ENCODE measurements around the gene WDR35. TPM values are rescaled to one million over a fixed set of nuclear protein-coding genes. Genes with fewer than 3 reads are reported as not detected.

The WDR35 gene
- total RNA-seq = 1 to 10 TPM; 4.7 to 6.4 TPM

- peak within 1 kb of the TSS; percentile 94 to 98 for H3K4me3 Mint-ChIP-seq
- peaks cover 26% of the 10 kb centered on the region for H3K27me3 Mint-ChIP-seq (ENCODE audit: low read depth)
- no peaks in the 10 kb centered on the region for H3K9me3 Mint-ChIP-seq
- H3K36me3 Mint-ChIP-seq (ENCODE audit: insufficient read depth in 2 of 2) = peaks cover 0 to 4% of the 10 kb centered on the region in 2 donors
- peaks cover 21% of the 10 kb centered on the region for H3K4me1 Mint-ChIP-seq (ENCODE audit: low read depth)
- peak; percentile 94 to 96 for DNase-seq
- peak; percentile 98 to 99 for ATAC-seq (replicated peaks in 1 of 2)
- peak within 1 kb of the TSS; percentile 92 for H3K27ac Mint-ChIP-seq
Measured at GRCh38 chr2:19989667-19990415, at the start of gene WDR35. Gene WDR35 (minus strand): TSS chr2:19990105. CDS start chr2:19990015, 90 bp downstream.

GRCh38 chr2:20037660-20038059, 47.8 kb upstream of the WDR35 start:
- DNase-seq = no peak
- Mint-ChIP-seq H3K4me3 (no peak overlapping the region), H3K27ac (no peak overlapping the region), H3K36me3 (ENCODE audit: insufficient read depth in 2 of 2) (peaks cover 4 to 22% of the 10 kb centered on the region in 2 donors), H3K27me3 (ENCODE audit: low read depth) (no peaks in the 10 kb centered on the region), H3K9me3 (no peaks in the 10 kb centered on the region), H3K4me1 (ENCODE audit: low read depth) (peaks cover 8% of the 10 kb centered on the region)
- no peak for ATAC-seq (replicated peaks in 1 of 2)

DNA sequence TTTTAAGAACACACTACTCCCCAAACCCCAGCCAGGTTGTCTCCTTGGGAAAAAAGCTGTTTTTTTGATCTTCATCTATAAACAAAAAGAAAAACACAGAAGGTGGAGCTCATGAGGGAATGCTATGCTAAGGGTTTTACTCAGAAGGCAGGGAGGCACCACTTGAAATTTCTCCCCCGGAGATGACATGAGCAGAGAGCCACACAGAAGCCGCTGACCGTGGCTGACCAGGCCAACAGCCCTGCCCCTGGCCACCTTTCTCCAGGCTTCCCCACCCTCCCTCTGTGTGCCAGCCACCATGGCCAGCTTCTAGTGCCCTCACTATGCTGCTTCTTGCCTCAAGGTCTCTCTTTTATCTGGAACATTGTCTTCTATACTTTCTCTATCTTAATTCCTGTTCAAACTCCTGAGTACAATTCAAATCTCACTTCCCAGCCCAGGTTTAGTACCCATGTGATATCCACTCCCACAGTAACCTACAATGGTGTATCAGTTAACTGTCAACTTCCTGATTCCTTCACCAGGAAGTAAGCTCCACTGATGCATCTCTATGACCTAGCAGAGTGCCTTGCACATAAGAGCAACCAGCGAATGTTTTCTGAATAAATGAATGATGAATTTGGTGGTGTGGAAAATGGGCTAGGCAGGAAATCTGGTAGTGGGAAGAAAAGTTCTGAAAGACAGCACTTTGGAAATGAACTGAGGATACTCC, 46.2 kb upstream of the WDR35 start:
- Mint-ChIP-seq H3K4me3 (no peak overlapping the region), H3K27me3 (ENCODE audit: low read depth) (no peaks in the 10 kb centered on the region), H3K27ac (peak overlapping the region; percentile 3), H3K36me3 (ENCODE audit: insufficient read depth in 2 of 2) (peaks cover 7 to 31% of the 10 kb centered on the region in 2 donors), H3K9me3 (no peaks in the 10 kb centered on the region), H3K4me1 (ENCODE audit: low read depth) (no peaks in the 10 kb centered on the region)
- DNase-seq (no peak), ATAC-seq (replicated peaks in 1 of 2) (no peak)

DNA sequence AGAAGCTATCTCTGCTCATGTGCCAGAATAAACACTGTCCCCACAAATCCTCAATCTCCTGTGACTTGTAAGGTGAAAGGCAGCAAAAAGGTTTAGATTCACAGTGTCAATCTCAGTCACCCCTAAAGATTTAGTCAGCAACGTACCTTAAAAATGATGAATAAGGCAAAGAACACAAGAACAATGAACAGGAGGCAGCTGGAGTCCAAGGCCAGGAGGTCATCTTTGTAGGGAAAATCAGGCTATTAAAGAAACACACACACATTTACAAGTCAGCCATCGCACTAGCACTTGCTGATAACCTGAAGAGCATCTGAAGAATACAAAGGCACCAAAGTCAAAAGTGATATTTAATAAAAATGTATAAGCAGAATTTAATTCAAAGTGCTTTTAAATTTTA, 44.9 kb upstream of the WDR35 start:
- Mint-ChIP-seq H3K36me3 (ENCODE audit: insufficient read depth in 2 of 2) (peaks cover 16 to 37% of the 10 kb centered on the region in 2 donors), H3K27ac (no peak overlapping the region), H3K4me1 (ENCODE audit: low read depth) (no peaks in the 10 kb centered on the region), H3K9me3 (peaks cover 0 to 6% of the 10 kb centered on the region in 2 donors), H3K4me3 (no peak overlapping the region), H3K27me3 (ENCODE audit: low read depth) (no peaks in the 10 kb centered on the region)
- no peak for DNase-seq
- ATAC-seq (replicated peaks in 1 of 2) = no peak

GRCh38 chr2:20034218-20034617, 44.3 kb upstream of the WDR35 start:
- no peak overlapping the region for H3K4me3 Mint-ChIP-seq
- H3K4me1 Mint-ChIP-seq (ENCODE audit: low read depth) = no peaks in the 10 kb centered on the region
- no peak for DNase-seq
- peaks cover 18 to 43% of the 10 kb centered on the region in 2 donors for H3K36me3 Mint-ChIP-seq (ENCODE audit: insufficient read depth in 2 of 2)
- no peak overlapping the region for H3K27ac Mint-ChIP-seq
- H3K9me3 Mint-ChIP-seq = peaks cover 0 to 6% of the 10 kb centered on the region in 2 donors
- no peaks in the 10 kb centered on the region for H3K27me3 Mint-ChIP-seq (ENCODE audit: low read depth)
- no peak for ATAC-seq (replicated peaks in 1 of 2)

GRCh38 chr2:20033322-20033721, 43.4 kb upstream of the WDR35 start:
- ATAC-seq (replicated peaks in 1 of 2) (no peak), DNase-seq (no peak)
- Mint-ChIP-seq H3K4me3 (no peak overlapping the region), H3K4me1 (ENCODE audit: low read depth) (no peaks in the 10 kb centered on the region), H3K9me3 (peaks cover 0 to 6% of the 10 kb centered on the region in 2 donors), H3K36me3 (ENCODE audit: insufficient read depth in 2 of 2) (peaks cover 23 to 50% of the 10 kb centered on the region in 2 donors), H3K27me3 (ENCODE audit: low read depth) (no peaks in the 10 kb centered on the region), H3K27ac (no peak overlapping the region)

- H3K36me3 Mint-ChIP-seq (ENCODE audit: insufficient read depth in 2 of 2) = peaks cover 19 to 41% of the 10 kb centered on the region in 2 donors
- H3K9me3 Mint-ChIP-seq = peaks cover 0 to 6% of the 10 kb centered on the region in 2 donors
- no peak overlapping the region for H3K4me3 Mint-ChIP-seq
- ATAC-seq (replicated peaks in 1 of 2) = no peak
- no peak for DNase-seq
- H3K27ac Mint-ChIP-seq = no peak overlapping the region
- H3K4me1 Mint-ChIP-seq (ENCODE audit: low read depth) = no peaks in the 10 kb centered on the region
- no peaks in the 10 kb centered on the region for H3K27me3 Mint-ChIP-seq (ENCODE audit: low read depth)
Measured at GRCh38 chr2:20030224-20030623, 40.3 kb upstream of the WDR35 start.

- no peaks in the 10 kb centered on the region for H3K27me3 Mint-ChIP-seq (ENCODE audit: low read depth)
- H3K4me3 Mint-ChIP-seq = no peak overlapping the region
- peaks cover under 1 to 6% of the 10 kb centered on the region in 2 donors for H3K9me3 Mint-ChIP-seq
- H3K4me1 Mint-ChIP-seq (ENCODE audit: low read depth) = no peaks in the 10 kb centered on the region
- H3K36me3 Mint-ChIP-seq (ENCODE audit: insufficient read depth in 2 of 2) = peaks cover 19 to 36% of the 10 kb centered on the region in 2 donors
- H3K27ac Mint-ChIP-seq = no peak overlapping the region
- ATAC-seq (replicated peaks in 1 of 2) (no peak), DNase-seq (no peak)
Measured at GRCh38 chr2:20027705-20028434, 38.0 kb upstream of the WDR35 start.

- peaks cover 1 to 6% of the 10 kb centered on the region in 2 donors for H3K9me3 Mint-ChIP-seq
- no peak overlapping the region for H3K27ac Mint-ChIP-seq
- H3K36me3 Mint-ChIP-seq (ENCODE audit: insufficient read depth in 2 of 2) = peaks cover 19 to 33% of the 10 kb centered on the region in 2 donors
- DNase-seq (no peak), ATAC-seq (replicated peaks in 1 of 2) (no peak)
- no peaks in the 10 kb centered on the region for H3K4me1 Mint-ChIP-seq (ENCODE audit: low read depth)
- H3K27me3 Mint-ChIP-seq (ENCODE audit: low read depth) = no peaks in the 10 kb centered on the region
- H3K4me3 Mint-ChIP-seq = no peak overlapping the region
Measured at GRCh38 chr2:20027260-20027677, 37.4 kb upstream of the WDR35 start.

DNA sequence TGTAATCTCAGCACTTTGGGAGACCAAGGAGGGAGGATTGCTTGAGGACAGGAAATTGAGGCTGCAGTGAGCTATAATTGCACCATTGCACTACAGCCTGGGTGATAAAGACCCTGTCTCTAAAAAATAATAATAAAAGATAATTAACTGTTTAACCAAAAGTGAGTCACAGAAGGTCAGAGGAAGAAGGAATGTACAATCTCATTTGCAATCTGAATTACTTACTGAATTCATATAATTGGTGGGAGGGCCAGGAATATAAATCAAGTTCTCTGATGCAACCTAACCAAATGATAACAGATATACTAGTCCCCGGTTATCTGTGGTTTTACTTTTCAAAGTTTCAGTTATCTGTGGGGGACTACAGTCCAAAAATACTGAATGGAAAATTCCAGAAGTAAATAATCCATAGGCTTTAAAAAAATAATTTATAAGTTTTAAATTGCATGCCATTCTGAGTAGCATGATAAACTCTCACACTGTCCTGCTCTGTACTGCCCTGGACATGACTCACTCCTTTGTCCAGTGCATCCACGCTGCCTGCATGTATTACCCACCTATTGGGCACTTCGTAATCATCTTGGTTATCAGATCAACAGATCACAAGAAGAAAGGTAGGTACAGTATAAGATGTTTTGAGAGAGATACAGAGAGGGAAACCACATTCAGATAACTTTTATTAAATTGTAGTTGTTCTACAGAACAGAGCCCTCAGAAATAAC, 35.3 kb upstream of the WDR35 start:
- DNase-seq = no peak
- H3K4me3 Mint-ChIP-seq = no peak overlapping the region
- no peak overlapping the region for H3K27ac Mint-ChIP-seq
- no peaks in the 10 kb centered on the region for H3K27me3 Mint-ChIP-seq (ENCODE audit: low read depth)
- no peaks in the 10 kb centered on the region for H3K4me1 Mint-ChIP-seq (ENCODE audit: low read depth)
- peaks cover 16 to 37% of the 10 kb centered on the region in 2 donors for H3K36me3 Mint-ChIP-seq (ENCODE audit: insufficient read depth in 2 of 2)
- H3K9me3 Mint-ChIP-seq = peaks cover 11 to 14% of the 10 kb centered on the region in 2 donors
- no peak for ATAC-seq (replicated peaks in 1 of 2)

DNA sequence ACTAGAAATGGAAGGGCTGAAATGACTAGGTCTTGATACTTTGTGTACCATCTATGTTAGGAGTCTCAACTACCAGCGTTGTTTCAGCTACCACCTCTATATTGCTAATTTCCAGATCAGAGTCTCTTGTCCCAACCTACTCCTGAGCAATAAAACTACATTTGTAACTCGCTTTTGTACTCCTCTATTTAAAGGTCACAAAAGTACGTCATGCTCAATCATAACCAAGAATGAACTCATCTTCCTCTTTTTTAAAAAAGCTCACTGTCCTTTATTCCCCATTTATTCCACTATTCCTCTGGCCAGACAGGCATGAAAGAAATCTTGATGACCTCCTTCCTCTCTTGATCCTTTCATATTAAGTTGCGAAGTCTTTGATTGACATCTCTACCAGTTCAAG, 33.8 kb upstream of the WDR35 start:
- H3K27me3 Mint-ChIP-seq (ENCODE audit: low read depth) = no peaks in the 10 kb centered on the region
- DNase-seq (no peak), ATAC-seq (replicated peaks in 1 of 2) (peak in 1 of 2 donors; percentile 30)
- no peak overlapping the region for H3K27ac Mint-ChIP-seq
- H3K4me1 Mint-ChIP-seq (ENCODE audit: low read depth) = no peaks in the 10 kb centered on the region
- H3K9me3 Mint-ChIP-seq = peaks cover 11 to 14% of the 10 kb centered on the region in 2 donors
- peaks cover 7 to 27% of the 10 kb centered on the region in 2 donors for H3K36me3 Mint-ChIP-seq (ENCODE audit: insufficient read depth in 2 of 2)
- no peak overlapping the region for H3K4me3 Mint-ChIP-seq

DNA sequence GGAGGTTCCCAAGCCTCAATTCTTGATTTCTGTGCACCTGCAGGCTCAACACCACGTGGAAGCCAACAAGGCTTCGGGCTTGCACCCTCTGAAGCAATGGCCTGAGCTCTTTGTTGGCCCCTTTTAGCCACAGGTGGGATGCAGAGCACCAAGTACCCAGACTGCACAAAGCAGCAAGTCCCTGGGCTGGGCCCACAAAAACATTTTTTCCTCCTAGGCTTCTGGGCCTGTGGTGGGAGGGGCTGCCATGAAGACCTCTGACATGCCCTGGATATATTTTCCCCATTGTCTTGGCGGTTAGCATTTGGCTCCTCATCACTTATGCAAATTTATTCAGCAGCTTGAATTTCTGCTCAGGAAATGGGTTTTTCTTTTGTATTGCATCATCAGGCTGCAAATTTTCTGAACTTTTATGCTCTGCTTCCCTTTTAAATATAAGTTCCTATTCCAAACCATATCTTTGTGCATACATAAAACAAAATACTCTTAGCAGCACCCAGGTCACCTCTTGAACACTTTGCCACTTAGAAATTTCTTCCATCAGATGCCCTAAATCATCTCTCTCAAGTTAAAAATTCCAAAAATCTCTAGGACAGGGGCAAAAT, 31.6 kb upstream of the WDR35 start:
- Mint-ChIP-seq H3K9me3 (peaks cover 11 to 14% of the 10 kb centered on the region in 2 donors), H3K27me3 (ENCODE audit: low read depth) (no peaks in the 10 kb centered on the region), H3K4me1 (ENCODE audit: low read depth) (no peaks in the 10 kb centered on the region), H3K27ac (no peak overlapping the region), H3K4me3 (no peak overlapping the region), H3K36me3 (ENCODE audit: insufficient read depth in 2 of 2) (peaks cover 6 to 18% of the 10 kb centered on the region in 2 donors)
- no peak for ATAC-seq (replicated peaks in 1 of 2)
- no peak for DNase-seq
